Measurements from ENCODE around the gene SPATA3. TPM values are rescaled to one million over a fixed set of nuclear protein-coding genes. Genes with fewer than 3 reads are reported as not detected.

Gene SPATA3
- not detected for polyA plus RNA-seq (ENCODE audit: insufficient read length in 4 of 4)

GRCh38 chr2:230995821-230996220 is at the start of gene SPATA3:
Gene SPATA3, plus strand, starts transcription at chr2:230996121. Its CDS starts 113 bp downstream, at chr2:230996234.
- no peak for DNase-seq (ENCODE audit: low read depth in 4 of 4, low spot score in 3 of 4)

DNA sequence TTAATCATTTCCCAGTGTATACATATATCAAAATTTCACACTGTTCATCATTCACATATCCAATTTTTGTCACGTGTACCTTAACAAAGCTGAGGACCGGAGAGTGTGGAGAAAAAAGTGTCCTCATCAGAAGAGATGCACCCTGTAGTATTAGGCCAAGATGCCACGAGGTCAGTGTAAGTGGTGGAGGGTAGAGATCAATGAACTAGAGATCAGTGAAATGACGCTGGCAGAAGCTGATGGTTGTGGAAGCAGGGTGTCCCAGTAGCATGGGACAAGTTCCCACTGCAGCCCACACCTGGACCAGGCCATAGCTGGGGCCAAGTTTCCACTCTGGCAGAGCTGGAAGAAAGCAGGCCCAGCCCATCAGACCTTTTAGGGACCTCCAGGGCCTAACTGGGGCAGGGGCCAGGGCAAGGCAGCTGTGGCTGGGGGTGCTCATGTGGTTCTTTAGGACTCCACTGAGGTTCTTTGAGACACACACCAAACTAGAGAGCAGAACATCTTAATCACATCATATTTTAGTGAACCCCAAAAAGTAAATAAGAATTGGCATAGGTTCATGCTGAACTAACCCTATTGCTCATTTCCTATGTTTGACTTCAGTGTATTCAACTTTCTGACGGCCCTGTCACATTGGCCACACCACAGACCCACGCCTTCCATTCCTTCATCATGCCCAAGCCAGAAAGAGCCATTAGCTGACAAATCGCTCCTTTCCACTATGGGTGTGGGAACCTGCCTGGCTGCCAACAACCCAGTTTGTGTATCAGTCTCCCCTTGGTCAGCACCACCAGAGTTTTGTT is 49.3 kb upstream of the SPATA3 start:
- DNase-seq (ENCODE audit: low read depth in 4 of 4, low spot score in 3 of 4) = no peak

- DNase-seq (ENCODE audit: low read depth in 4 of 4, low spot score in 3 of 4) = no peak
Observed at GRCh38 chr2:230947235-230947576, 48.7 kb upstream of the SPATA3 start.

DNA sequence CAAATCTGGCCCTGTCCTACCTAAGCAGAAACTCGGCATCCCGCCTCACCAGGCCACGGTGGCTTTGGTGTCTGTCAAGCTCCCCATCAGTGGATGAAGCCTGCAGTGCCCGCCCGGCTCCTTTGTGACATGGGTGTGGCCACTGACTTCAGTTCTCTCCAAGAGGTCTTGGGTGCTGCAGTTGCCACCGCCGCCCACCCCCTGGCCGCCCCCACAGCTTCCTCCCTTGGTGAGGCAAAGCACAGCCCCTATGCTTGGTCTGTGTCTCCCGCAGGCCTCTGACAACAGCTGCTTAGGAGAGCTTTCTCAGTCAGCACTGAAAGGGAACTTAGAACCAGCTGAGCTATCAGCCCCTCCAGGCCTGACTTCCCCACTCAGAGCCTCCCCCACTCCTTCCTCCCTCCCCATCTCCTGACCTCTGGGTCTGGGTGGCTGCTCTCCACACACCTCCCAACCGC is 48.0 kb upstream of the SPATA3 start:
- DNase-seq (ENCODE audit: low read depth in 4 of 4, low spot score in 3 of 4) = no peak

DNA sequence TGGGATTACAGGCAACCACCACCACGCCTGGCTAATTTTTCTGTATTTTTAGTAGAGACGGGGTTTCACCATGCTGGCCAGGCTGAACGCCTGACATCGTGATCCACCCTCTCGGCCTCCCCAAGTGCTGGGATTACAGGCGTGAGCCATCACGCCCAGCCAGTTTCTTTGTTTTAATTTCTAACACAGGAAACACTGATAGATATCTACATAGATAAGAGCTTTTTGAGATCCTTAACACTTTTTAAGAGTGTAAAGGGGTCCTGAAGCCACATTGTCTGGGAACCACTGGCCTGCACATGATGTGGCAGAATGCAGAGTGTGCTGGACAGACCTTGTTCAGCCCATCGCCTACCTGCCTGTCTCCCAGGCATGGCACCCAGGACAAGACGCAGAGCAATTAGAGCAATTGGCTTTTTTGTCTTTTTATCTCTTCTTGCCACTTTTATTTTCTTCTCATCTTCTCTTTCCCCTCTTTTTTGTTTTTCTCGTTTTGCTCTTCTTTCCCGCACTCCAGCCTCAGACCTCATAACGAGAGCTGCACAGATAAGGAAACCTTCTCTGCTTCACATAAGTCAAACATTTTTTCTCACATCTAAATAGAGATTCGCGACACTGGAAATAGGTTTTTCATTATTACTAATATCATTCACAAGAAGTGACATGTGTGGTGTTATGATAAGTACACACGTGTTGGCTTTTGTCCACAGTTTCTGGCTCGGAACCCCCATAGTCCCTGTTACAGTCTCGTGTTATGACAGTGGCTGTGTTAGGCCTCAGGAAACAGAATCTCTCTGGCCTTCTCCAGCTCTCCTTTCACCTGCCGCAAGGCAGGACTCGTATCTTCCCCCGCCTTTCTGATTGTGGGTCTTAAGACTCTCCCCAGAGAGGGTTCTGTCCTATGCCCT is 45.7 kb upstream of the SPATA3 start:
- DNase-seq (ENCODE audit: low read depth in 4 of 4, low spot score in 3 of 4) = no peak

- DNase-seq (ENCODE audit: low read depth in 4 of 4, low spot score in 3 of 4) = no peak
Observed at GRCh38 chr2:230950874-230951339, 45.0 kb upstream of the SPATA3 start.

GRCh38 chr2:230951396-230951795 is 44.5 kb upstream of the SPATA3 start:
- DNase-seq (ENCODE audit: low read depth in 4 of 4, low spot score in 3 of 4) = no peak

DNA sequence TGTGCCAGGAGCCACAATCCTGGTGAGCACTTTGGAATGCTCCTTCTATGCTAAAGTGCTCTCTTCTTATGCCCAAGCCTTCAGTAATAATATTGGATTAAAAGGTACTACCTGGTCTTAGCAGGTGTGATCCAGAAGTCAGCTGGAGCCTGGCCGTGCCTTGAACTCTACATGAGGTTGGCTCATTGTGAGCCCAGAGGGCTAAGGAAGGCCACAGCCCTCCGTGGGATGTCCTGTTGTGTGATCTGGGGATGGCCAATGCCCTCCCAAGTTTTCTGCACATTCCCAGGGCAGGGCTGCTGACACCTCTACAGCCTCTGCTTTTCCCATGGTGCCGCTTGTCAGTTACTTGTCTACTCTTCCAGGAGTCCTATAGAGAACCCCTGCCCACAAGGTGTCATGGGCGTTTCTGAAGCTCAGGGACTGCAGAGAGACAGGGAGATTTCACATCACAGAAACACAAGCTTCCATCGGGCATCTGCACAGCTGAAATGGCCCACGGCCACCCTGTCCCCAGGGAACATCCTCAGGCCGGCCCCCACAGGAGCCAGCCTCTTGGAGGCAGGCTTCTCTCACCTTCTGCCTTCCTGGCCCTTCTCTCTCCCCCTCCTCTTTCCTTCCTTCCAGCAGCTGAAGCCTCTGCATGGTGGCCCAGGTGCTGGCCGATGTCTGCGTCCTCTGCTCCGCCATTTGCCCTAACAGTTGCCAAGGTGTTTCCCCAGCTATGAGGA is 43.5 kb upstream of the SPATA3 start:
- no peak for DNase-seq (ENCODE audit: low read depth in 4 of 4, low spot score in 3 of 4)

- DNase-seq (ENCODE audit: low read depth in 4 of 4, low spot score in 3 of 4) = no peak
Observed at GRCh38 chr2:230953845-230954244, 42.1 kb upstream of the SPATA3 start.

DNA sequence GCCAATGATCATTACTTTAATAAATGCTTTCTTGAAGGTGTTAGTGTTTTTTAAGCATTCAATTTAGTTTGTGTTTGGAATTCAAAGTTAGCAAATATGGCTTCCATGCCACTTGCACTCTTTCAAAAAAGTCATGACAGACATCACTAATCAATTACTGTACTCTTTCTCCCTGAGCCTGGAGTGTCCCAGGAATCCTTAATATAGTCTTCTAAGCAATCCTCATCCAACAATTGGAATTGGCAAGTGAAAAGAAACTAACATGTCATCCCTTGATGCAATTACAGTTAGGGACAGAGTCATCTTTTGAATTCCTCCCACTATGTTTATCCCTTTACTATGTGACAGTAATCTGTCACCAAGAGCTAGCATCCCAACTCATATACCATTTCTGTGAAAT is 41.2 kb upstream of the SPATA3 start:
- DNase-seq (ENCODE audit: low read depth in 4 of 4, low spot score in 3 of 4) = no peak

GRCh38 chr2:230955163-230955737 is 40.7 kb upstream of the SPATA3 start:
- DNase-seq (ENCODE audit: low read depth in 4 of 4, low spot score in 3 of 4) = no peak

DNA sequence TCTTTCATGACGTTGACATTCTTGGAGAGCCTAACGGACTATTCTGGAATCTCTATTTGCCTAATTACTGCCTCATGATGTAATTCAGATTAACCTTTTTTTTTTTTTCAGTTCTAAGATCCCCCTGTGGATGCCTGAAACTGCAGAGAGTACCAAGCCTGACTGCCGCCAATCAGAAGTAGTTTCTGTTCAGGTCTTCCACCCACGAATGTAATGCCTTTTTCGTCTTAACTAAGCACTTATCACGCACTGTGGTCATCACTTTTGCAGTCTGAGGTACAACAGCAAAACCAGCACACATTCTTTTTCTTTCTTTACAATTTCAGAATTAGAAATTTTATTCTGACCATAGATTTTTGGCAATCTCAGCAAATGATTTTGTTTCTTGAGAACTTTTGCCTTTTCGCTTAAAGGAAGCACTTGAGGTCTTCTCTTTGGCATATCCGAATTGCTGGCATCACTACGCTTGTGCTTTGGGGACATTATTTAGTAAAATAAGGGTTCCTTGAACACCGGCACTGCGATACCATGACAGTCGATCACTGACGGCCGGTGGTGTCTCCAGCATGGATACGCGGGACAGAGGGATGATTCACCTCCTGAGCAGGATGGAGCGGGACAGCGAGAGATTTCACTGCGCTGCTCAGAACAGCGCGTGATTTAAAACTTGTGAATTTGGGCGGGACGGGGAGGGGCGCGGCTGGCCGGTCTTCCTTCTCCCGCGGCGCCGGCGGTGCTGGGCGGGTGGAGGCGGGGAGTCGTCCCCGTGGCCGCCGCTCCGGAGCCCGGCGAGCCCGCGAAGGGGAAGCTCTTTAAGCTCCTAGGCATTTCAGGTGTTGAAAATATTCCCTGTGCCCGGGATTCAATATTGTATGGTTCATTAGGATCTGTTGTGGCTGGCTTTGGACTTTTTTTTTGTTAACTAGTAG is 38.8 kb upstream of the SPATA3 start:
- peak in 2 of 4 donors; percentile 18 to 20 for DNase-seq (ENCODE audit: low read depth in 4 of 4, low spot score in 3 of 4)

DNA sequence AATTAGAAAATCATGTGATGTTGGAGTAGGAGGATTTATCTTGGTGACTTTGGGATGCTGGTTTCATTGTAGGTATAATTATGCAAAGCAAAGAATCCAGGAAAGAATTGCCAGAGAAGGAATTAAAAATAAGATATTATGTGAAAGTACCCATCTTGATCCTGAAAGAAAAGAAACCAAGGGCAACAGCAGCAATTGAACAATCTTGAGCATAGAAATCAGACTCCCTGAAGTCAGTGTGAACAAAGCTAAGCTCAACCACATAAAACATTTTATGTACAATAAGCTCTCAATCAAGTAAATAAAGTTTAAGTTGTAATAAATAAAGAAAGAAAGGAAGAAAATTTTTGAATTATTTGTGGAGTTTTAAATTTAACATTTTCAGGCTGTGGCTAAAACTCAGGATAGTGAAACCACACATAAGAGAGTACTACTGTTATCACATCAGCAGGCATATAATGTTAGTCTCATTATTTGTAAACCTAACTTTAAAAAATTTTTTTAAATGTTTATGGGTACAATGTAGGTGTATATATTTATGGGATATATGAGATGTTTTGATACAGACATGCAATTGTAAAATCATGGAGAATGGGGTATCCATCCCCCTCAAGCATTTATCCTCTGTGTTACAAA is 38.0 kb upstream of the SPATA3 start:
- DNase-seq (ENCODE audit: low read depth in 4 of 4, low spot score in 3 of 4) = no peak

DNA sequence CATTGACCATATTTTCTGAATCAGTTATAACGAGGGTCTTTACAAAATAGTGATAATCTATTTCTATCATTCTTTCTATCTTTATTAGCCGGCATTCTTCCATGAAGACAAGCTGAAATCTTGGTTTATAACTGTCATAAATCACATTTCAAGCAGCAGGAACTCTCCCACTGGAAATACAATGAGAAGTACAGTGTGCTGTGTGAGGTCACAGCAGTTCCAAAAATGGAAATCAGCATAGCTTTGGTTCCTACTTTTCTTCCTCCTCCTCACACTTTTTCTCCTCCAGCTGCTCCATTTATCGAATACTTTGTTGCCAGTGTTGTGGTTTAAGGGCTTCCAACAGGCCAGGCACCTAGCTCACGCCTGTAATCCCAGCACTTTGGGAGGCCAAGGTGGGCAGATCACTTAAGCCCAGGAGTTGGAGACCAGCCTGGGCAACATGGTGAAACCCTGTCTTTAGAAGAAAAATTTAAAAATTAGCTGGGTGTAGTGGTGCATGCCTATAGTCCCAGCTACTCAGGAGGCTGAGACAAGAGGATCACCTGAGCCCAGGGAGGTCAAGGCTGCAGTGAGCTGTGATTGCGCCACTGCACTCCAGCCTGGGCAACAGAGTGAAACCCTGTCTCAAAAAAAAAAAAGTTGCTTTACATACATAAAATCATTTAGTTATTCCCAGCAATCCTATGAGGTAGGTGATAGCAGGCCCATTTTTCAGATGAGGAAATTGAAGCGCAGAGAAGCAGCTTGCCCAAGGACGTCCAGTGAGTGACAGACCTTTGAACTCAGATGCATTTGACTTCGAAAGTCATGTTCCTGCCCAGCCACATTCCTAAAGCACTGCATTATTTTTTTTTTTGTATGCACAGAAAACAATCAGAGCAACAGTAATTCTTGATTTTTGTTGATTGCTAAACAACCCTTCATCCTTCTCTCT is 36.8 kb upstream of the SPATA3 start:
- DNase-seq (ENCODE audit: low read depth in 4 of 4, low spot score in 3 of 4) = no peak

GRCh38 chr2:230960026-230960425 is 35.9 kb upstream of the SPATA3 start:
- DNase-seq (ENCODE audit: low read depth in 4 of 4, low spot score in 3 of 4) = no peak

- DNase-seq (ENCODE audit: low read depth in 4 of 4, low spot score in 3 of 4) = no peak
Observed at GRCh38 chr2:230961091-230961491, 34.8 kb upstream of the SPATA3 start.

DNA sequence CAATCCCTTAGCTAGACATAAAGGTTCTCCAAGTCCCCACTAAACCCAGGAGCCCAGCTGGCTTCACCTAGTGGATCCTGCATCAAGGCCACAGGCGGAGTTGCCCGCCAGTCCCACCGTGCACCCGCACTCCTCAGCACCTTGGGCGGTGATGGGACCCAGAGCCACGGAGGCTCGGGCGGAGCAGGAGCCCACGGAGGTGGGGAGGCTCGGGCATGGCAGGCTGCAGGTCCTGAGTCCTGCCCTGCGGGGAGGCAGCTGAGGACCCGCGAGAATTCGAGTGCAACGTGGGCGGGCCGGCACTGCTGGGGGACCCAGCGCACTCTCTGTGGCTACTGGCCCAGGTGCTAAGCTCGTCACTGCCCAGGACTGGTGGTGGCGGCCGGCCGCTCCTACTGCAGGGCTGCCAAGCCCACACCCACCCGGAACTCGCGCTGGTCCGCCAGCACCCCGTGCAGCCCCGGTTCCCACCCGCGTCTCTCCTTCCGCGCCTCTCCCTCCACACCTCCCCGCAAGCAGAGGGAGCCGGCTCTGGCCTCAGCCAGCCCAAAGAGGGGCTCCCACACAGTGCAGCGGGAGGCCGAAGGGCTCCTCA is 31.7 kb upstream of the SPATA3 start:
- DNase-seq (ENCODE audit: low read depth in 4 of 4, low spot score in 3 of 4) = no peak

Measured in right renal pelvis (tissue), 4 donors.